H1 (cell line): ENCODE data around the gene ABHD12.

Source experiments
- BCL11A ChIP-seq, 2 experiments: IDR thresholded peaks; one replicate each; pipeline ENCODE4 v1.6.1; 2011; ENCODE audit warnings: low read depth in 2 of 2, low read length in 2 of 2, mild to moderate bottlenecking in 2 of 2
- BRCA1 ChIP-seq: IDR thresholded peaks from 2 replicates; pipeline ENCODE4 v1.6.1; 2012; ENCODE audit warnings: low read depth, low read length, improper control_type of control experiment
- EP300 ChIP-seq, 2 experiments: IDR thresholded peaks; 1 replicate in 1 of 2; 2 replicates in 1 of 2; pipeline ENCODE4 v1.6.1; 2011 to 2012; ENCODE audit warnings: low read depth in 2 of 2, low read length in 2 of 2, mild to moderate bottlenecking in 2 of 2, borderline replicate concordance in 1 of 2, inconsistent platforms in 1 of 2, moderate library complexity in 1 of 2
- EZH2 ChIP-seq: fragments of 200-600 bp; sonication (generic); IDR thresholded peaks from 2 replicates; pipeline ENCODE4 v1.7.1; 2012; ENCODE audit warnings: low read depth, mild to moderate bottlenecking, moderate library complexity, low read length, inconsistent platforms; ENCODE audit not compliant: severe bottlenecking
- FOSL1 ChIP-seq: IDR thresholded peaks from 2 replicates; pipeline ENCODE4 v1.6.1; 2011; ENCODE audit warnings: mild to moderate bottlenecking, low read depth, low read length, moderate library complexity; ENCODE audit not compliant: insufficient read depth
- GABPA ChIP-seq: IDR thresholded peaks from 2 replicates; pipeline ENCODE4 v1.6.1; 2011; ENCODE audit warnings: mild to moderate bottlenecking, low read length, moderate library complexity, borderline replicate concordance; ENCODE audit not compliant: insufficient read depth
- KDM1A ChIP-seq: fragments of 200-600, 300-600 bp; sonication (generic); IDR thresholded peaks from 2 replicates; pipeline ENCODE4 v1.7.1; 2016; ENCODE audit warnings: mild to moderate bottlenecking, low read length, borderline replicate concordance
- KDM4A ChIP-seq: IDR thresholded peaks from one replicate; pipeline ENCODE4 v1.7.1; 2012; ENCODE audit warnings: low read depth, mild to moderate bottlenecking, moderate library complexity, low read length, inconsistent platforms; ENCODE audit not compliant: severe bottlenecking
- MAFK ChIP-seq: IDR thresholded peaks from 2 replicates; pipeline ENCODE4 v1.6.1; 2012; ENCODE audit warnings: low read depth, mild to moderate bottlenecking, improper control_type of control experiment, low read length
- NRF1 ChIP-seq: IDR thresholded peaks from 2 replicates; pipeline ENCODE4 v1.6.1; 2011; ENCODE audit warnings: mild to moderate bottlenecking, low read depth, low read length, improper control_type of control experiment
- PHF8 ChIP-seq: fragments of 200-600 bp; sonication (generic); conservative IDR thresholded peaks from 2 replicates; pipeline ENCODE4 v1.7.1; 2012; ENCODE audit warnings: low read depth, mild to moderate bottlenecking, inconsistent platforms, low read length, moderate library complexity
- RBBP5 ChIP-seq: IDR thresholded peaks from 2 replicates; pipeline ENCODE4 v1.7.1; 2012; ENCODE audit warnings: low read depth, mild to moderate bottlenecking, inconsistent platforms, low read length, moderate library complexity, borderline replicate concordance
- ZNF274 ChIP-seq: IDR thresholded peaks from 2 replicates; pipeline ENCODE4 v1.7.0; 2012; ENCODE audit warnings: low read length, borderline replicate concordance; ENCODE audit errors: extremely low read depth
- TF ChIP-seq, protein P1 (sequence below), 3 experiments: IDR thresholded peaks; 1 replicate in 2 of 3; 2 replicates in 1 of 3; pipeline versions ENCODE4 v1.5.1 to v1.6.1; 2011; ENCODE audit warnings: low read length in 3 of 3, mild to moderate bottlenecking in 3 of 3, inconsistent platforms in 2 of 3, low read depth in 1 of 3, moderate library complexity in 1 of 3; ENCODE audit not compliant: insufficient read depth in 1 of 3; ENCODE audit errors: control extremely low read depth in 1 of 3

DNA sequence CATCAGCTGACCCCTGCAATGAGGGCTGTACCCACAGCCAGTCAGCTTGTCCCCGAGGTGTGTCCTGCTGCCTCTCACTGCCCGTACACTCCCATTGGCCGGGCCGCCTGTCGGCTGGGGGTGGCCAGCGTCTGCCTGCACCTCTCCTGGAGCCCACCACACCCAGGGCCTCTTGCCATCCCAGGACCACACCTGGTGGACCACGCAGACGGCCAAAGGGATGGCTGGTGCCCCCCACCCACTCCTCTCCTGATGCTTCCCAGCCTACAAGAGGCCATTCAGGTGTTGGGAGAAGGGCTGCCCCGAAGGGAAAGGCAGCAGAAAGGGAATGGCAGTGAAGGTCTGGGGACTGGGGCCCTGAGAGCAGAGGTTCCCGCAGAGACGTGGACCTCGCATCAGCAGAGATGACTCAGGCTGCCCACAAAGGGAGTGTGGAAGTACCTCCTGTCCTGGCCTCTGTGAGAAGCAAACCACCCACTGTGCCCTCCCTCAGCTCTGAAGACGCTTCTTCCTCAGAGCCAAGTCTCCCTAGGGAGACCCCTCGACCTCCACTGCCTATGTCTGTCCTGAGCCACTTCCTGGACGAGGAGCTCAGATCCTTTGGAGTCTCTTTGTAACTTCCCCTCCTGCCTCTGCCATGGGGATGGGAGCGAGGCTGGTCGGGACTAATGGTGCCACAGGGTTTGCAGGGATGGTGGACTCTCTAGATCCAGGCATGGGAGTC lies 81.8 kb downstream of the ABHD12 start:
- no peak for TF ChIP-seq PHF8
- TF ChIP-seq EP300 (IDR thresholded peaks at IDR 0.05; ENCODE audit: borderline replicate concordance in 1 of 2, low read depth in 2 of 2, low read length in 2 of 2), result no peak
- TF ChIP-seq KDM1A, result no peak
- TF ChIP-seq GABPA, result no peak
- TF ChIP-seq MAFK, result no peak
- TF ChIP-seq FOSL1, result no peak
- TF ChIP-seq, protein P1, sequence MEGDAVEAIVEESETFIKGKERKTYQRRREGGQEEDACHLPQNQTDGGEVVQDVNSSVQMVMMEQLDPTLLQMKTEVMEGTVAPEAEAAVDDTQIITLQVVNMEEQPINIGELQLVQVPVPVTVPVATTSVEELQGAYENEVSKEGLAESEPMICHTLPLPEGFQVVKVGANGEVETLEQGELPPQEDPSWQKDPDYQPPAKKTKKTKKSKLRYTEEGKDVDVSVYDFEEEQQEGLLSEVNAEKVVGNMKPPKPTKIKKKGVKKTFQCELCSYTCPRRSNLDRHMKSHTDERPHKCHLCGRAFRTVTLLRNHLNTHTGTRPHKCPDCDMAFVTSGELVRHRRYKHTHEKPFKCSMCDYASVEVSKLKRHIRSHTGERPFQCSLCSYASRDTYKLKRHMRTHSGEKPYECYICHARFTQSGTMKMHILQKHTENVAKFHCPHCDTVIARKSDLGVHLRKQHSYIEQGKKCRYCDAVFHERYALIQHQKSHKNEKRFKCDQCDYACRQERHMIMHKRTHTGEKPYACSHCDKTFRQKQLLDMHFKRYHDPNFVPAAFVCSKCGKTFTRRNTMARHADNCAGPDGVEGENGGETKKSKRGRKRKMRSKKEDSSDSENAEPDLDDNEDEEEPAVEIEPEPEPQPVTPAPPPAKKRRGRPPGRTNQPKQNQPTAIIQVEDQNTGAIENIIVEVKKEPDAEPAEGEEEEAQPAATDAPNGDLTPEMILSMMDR (IDR thresholded peaks at IDR 0.05; ENCODE audit: control extremely low read depth in 1 of 3, insufficient read depth in 1 of 3, low read depth in 1 of 3, low read length in 3 of 3), result no peak
- no peak for TF ChIP-seq BCL11A (IDR thresholded peaks at IDR 0.05; ENCODE audit: low read depth in 2 of 2, low read length in 2 of 2)
- TF ChIP-seq KDM4A, result no peak
- TF ChIP-seq NRF1, result no peak
- TF ChIP-seq ZNF274, result no peak
- TF ChIP-seq RBBP5, result no peak
- TF ChIP-seq EZH2, result no peak
- TF ChIP-seq BRCA1, result no peak
